Cerebellar cortex (tissue), 1 donor: ENCODE data around the gene FOXC1.

Experiments
- DNase-seq: peaks from one replicate; pipeline ENCODE4 v3.0.0-alpha.2; 2015; ENCODE audit warnings: low spot score

The FOXC1 gene

GRCh38 chr6:1609648-1610496, at the start of gene FOXC1:
Gene FOXC1 (plus strand): TSS chr6:1609915. CDS start chr6:1610446, 531 bp downstream.
- DNase-seq, result peak; percentile 71

- DNase-seq, result no peak
Observed at GRCh38 chr6:1560281-1561058, 49.2 kb upstream of the FOXC1 start.

GRCh38 chr6:1561355-1561754, 48.4 kb upstream of the FOXC1 start:
- DNase-seq, result no peak

DNA sequence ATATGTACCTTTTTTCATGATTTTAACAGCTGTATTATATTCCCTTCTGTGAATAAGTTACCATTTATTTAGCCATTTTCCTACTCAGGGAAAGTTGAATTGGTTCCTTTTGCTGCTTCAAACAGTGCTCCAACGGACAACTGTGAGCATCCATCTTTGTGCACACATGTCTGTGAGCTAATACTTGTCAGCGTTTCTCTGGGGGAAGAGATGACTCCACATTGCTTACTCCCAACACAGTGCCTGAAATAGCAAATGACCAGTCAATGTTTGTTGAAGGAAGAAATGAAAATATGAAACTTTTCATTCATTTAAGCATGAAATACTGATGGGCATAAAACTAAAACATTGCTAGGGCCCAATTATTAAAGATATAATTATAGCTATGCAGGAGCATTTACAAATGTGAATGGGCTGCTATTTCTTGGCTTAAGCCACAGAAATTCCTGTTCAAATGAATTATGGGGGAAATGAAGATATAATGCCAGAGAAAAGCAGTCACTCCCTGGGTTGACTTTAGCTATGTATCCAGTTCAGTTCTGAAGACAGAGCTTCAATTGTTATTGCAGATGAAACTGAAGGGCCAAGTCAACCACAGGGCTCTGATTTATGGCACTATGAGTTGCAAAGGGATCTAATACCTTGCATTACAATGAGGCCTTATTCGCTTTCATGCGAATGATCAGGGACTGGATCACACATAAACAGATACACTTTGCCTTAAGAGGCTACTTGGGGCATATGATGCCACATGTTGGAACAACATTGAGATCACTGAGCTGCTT, 47.4 kb upstream of the FOXC1 start:
- no peak for DNase-seq

DNA sequence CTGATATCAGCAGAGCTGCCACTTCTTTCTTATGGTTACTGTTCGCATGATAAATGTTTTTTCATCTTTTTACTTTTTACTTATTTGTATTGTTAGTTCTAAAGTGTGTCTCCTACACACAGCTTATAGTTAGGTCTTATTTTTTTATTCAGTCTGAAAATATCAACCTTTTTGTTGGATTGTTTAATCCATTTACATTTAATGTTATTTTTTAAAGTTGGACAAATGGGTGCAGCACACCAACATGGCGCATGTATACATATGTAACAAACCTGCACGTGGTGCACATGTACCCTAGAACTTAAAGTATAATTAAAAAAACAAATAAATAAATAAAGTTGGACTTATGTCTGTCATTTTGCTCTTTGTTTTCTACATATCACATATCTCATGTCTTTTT, 40.3 kb upstream of the FOXC1 start:
- DNase-seq, result no peak

- DNase-seq, result no peak
Observed at GRCh38 chr6:1570848-1571247, 38.9 kb upstream of the FOXC1 start.

DNA sequence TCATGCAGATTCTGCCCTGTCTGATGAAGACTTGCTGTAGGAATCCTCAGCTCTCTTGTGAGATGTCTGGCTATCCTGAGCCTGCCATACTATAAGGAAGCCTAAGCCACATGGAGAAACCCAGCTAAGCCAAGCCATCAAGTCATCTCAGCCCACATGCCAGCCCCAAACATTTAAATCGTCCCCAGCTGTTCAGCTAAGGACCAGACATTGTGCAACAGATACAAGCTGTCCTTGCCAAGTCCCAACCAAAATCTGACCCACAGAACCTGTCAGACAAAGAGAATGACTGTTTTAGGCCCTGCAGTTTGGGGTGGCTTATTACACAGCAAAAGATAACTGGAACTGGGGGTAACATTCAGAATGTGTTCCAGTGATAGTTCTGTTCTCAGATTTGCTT, 36.8 kb upstream of the FOXC1 start:
- DNase-seq, result no peak

- no peak for DNase-seq
Observed at GRCh38 chr6:1574083-1574761, 35.5 kb upstream of the FOXC1 start.

DNA sequence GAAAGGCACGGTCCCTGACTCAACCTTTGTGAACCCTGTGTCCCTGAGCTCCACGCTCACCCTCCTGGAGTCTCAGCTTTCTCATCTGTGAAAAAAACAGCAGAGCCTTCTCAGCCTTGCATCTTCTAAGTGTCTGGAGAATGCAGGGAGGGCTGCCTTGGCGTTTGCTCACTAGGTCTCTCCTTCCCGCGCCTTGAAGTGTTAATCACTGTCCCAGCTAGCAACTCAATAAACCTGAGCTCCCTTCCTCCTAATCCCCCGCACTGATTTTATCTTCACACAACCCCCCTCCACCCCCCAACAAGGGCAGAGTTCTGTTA, 34.9 kb upstream of the FOXC1 start:
- no peak for DNase-seq

DNA sequence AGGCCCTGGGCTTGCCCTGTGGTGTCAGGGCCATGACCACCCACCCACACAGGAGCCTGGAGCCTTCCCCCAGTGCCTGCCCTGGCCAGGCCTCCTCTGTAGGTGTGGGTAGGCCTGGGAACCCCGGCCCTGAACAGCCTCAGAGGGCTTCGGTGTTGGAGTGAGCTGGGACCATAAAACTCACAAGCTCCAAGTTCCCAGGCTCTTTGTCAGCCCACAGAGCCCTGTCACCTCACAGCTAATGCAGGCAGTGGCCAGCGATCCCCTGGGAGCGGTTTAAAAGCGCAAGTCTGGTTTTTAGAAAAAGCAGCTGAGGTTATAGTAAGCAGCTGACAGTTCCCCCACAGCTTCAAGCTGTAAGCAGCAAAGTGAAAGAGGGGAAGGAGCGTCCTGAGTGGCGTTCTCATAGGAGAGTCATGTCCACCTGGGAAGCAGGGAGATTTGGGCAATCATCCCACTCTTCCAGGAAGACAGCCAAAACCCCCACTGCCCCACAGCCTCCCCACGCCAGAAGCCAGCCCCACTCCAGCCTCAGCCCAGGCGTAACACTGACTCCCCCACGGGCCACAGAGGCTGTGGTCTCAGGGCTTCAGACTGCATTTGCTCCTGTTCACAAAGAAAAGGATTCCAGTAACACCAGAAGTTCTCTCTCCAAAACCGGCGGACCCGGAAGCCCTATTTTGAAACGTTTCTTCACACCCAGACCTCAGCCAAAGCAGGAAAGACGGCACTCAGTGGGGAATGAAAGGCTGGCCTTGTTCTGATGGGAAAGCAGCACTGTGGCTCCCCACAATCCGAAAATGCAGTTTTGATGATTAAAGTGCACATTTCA, 34.3 kb upstream of the FOXC1 start:
- peak; percentile 52 for DNase-seq

GRCh38 chr6:1576166-1576565, 33.5 kb upstream of the FOXC1 start:
- no peak for DNase-seq

GRCh38 chr6:1576711-1577110, 33.0 kb upstream of the FOXC1 start:
- DNase-seq, result no peak

DNA sequence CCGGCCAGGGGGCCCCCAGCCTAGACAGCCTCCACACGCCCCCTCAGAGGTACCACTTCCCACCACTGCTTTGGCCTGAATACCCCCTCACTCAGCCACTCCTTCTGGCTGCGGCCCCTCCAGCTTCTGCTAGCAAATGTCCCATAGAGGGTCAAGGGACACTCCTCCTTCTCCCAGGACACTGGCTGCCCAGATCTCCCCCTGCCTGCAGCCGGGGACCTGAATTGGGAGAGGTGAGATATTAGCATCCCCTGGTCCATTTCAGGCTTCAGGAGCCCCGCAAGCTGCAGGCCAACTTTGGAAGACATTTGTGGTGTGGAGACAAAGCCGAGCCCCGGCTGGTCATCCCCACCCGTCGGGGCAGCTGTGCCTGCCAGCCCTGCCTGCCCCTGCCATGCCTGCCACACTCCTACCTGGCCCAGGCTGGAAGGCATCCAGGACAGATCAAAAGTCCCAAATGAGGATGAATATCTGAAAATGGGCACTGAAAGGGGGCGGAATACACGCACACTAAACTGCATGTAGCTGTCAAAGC, 32.5 kb upstream of the FOXC1 start:
- no peak for DNase-seq

DNA sequence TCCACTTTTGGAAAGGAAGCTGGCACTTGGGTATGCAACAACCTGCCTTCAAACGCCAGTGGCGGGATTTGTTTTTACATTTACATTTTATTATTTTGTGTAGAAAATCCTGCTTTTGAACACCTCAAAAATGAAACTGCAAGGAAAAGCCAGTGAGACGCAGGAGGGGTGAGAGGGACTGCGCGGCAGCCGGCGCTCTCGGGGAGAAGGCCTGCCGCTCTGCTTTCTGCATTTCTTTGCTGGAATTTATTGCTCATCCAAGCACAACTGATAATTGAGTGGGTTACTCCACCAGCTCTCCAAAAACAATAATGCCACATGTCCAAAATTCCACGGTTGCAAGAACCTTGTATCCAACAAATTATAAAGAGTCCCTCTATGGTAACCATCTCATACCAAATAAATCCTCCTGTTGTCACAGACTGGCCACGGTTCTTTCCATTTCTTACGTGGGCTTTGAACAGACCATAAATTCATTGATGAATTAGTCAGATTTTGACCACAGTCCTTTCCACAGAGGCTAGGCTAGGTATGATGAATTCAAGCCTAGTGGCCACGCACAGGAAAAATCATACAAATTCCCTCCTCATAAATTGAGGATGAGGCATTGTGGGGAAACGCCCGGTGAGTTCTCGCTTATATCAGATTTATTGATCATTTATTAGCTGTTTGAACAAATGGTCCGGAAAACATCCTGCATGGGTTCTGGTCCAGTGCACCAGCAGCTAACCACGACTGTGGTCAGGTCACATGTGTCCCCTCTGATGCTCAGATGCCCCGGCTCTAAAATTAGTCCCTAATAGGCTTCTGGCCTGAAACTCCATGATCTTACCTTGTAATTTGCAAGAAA, 31.6 kb upstream of the FOXC1 start:
- no peak for DNase-seq

GRCh38 chr6:1579096-1579495, 30.6 kb upstream of the FOXC1 start:
- no peak for DNase-seq

- no peak for DNase-seq
Observed at GRCh38 chr6:1580109-1580508, 29.6 kb upstream of the FOXC1 start.

DNA sequence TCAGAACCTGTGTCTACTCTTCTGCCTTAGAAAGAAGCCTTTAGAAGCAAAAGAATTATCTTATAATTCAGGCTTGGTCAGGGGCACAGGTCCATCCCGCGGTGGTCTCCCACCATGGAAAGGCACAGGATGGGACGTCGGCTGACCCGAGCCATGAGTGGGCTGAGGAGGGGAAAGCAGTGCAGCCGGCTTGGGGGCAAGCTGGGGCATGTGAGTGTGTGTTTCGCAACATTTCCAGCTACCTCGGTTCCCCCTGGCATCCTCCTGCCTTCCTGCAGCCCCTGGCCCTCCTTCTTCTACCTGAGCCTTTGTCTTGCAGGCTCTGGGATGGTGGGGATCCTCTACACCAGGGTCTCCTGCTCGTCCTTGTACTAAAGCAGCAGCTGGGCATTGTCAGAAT, 29.1 kb upstream of the FOXC1 start:
- DNase-seq, result no peak

- no peak for DNase-seq
Observed at GRCh38 chr6:1581120-1581991, 28.4 kb upstream of the FOXC1 start.

DNA sequence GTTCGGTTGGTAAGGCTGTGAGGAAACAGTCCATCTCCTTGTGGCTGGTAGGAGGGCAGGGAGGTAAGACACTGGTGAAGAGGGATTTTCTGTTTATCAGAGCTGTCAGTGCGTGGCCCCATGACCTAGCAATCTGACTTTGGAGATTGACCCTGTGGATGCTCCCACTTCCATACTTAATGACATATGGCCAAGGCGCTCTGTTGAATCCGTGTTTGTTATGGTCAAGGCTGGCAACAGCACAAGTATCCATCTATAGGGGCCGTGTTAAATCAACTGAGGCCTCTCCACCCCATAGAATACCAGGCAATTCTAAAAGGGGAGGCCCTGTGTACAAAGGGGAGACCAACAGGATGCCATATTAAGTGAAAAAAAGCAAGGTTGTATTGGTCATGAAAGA, 25.6 kb upstream of the FOXC1 start:
- DNase-seq, result no peak
